Suprapubic skin (tissue), 4 donors: Measurements from ENCODE around the gene MAP7. TPM values are rescaled to one million over a fixed set of nuclear protein-coding genes. Genes with fewer than 3 reads are reported as not detected.

Experiments
- DNase-seq, 2 donors: peaks; one replicate each; pipeline ENCODE4 v3.0.0-alpha.2; 2019; ENCODE audit warnings: low spot score in 2 of 2
- H3K27ac ChIP-seq: fragments of 200-600 bp; sonication (generic); one replicate; pipeline ENCODE4 v1.5.1; 2019
- H3K27me3 ChIP-seq: fragments of 200-600 bp; sonication (generic); one replicate; pipeline ENCODE4 v1.5.1; 2019
- H3K36me3 ChIP-seq: fragments of 200-600 bp; sonication (generic); one replicate; pipeline ENCODE4 v1.5.1; 2019
- H3K4me1 ChIP-seq: fragments of 200-600 bp; sonication (generic); one replicate; pipeline ENCODE4 v1.5.1; 2019
- H3K4me3 ChIP-seq: fragments of 200-600 bp; sonication (generic); one replicate; pipeline ENCODE4 v1.5.1; 2019; ENCODE audit warnings: mild to moderate bottlenecking
- H3K9me3 ChIP-seq: fragments of 200-600 bp; sonication (generic); one replicate; pipeline ENCODE4 v1.5.1; 2019
- CTCF ChIP-seq, 2 donors: fragments of 200-600 bp in 1 of 2; fragments of 450-650 bp in 1 of 2; sonication (generic) in 1 of 2; IDR thresholded peaks; one replicate each; pipeline ENCODE4 v1.5.1; 2016 to 2019; ENCODE audit warnings: antibody characterized with exemption in 2 of 2, mild to moderate bottlenecking in 1 of 2, moderate library complexity in 1 of 2
- EP300 ChIP-seq: sonication (generic); formaldehyde crosslinking; IDR thresholded peaks from one replicate; pipeline ENCODE4 v1.6.1; 2017; ENCODE audit warnings: antibody characterized with exemption
- POLR2A ChIP-seq, 2 donors: fragments of 450-650 bp; IDR thresholded peaks; one replicate each; pipeline ENCODE4 v1.6.1; 2017; ENCODE audit warnings: antibody characterized with exemption in 2 of 2, mild to moderate bottlenecking in 2 of 2, moderate library complexity in 2 of 2
- POLR2AphosphoS5 ChIP-seq, 3 donors: sonication (generic); formaldehyde crosslinking; IDR thresholded peaks; one replicate each; pipeline ENCODE4 v1.6.1; 2017; ENCODE audit warnings: antibody characterized with exemption in 3 of 3
- WGBS: methylation state at CpG from one replicate; pipeline ENCODE4 v1.1.5; 2018; 5-methylcytosine and 5-hydroxymethylcytosine counted together
- total RNA-seq, 4 donors: library from RNA; depleted of rRNA; stranded (reverse); fragments of >200 nt; gene quantifications; one replicate each; pipeline ENCODE4 v1.1.0, GENCODE V29; 2016

MAP7 gene
- total RNA-seq, 4 donors from 2014 or later: 25.9 to 41.0 (median 28.8) TPM

DNA sequence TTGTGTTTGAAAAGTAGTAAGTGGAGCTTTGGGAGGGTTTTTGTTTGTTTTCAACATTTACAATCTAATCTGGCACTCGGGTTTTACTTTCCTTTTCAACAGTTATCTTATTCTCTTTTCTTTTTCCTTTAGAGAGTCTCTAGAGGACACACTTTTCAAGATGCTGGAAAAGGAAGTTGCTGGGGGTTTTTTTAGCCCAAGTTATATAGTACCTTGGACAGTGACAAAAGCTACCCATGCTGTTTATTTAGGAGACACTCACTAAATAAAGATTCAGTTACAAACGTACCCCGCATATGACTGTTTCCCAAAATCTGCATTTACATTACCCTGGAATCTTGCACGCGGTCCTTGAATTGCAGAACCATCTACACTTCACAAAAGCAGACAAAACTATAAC is 78.8 kb downstream of the MAP7 start:
- Histone ChIP-seq H3K27me3 (no peaks in the 10 kb centered on the region), H3K4me1 (peaks cover 4% of the 10 kb centered on the region), H3K27ac (no peak overlapping the region), H3K36me3 (no peaks in the 10 kb centered on the region), H3K4me3 (no peak overlapping the region), H3K9me3 (no peaks in the 10 kb centered on the region)
- no peak for DNase-seq
- 72% methylated on average over 5 of the region's 5 CpGs for WGBS
- TF ChIP-seq POLR2AphosphoS5 (IDR thresholded peaks at IDR 0.05) (no peak), CTCF (IDR thresholded peaks at IDR 0.05) (no peak), EP300 (no peak), POLR2A (IDR thresholded peaks at IDR 0.05) (no peak)

DNA sequence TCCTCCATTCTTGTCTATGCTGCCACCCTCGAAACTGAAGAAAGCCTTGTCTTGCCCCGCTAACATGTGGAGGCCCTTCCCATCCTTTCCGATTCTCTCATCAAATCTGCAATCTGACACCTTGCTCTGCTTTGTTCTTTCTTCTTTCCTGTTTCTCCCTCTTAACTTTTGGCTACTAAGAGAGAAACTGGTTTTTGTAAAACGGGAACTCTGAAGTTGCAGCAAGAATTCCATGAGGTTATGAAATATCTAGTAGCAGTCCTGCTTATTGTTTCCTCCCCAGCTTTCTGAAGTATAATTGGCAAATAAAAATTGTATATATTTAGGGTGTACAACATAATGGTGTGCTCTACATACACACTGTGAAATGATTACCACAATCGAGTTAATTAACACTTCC is 80.2 kb downstream of the MAP7 start:
- no peak overlapping the region for H3K27ac ChIP-seq
- no peaks in the 10 kb centered on the region for H3K36me3 ChIP-seq
- H3K4me1 ChIP-seq: peaks cover 4% of the 10 kb centered on the region
- 74% methylated on average over 5 of the region's 5 CpGs for WGBS
- H3K9me3 ChIP-seq: no peaks in the 10 kb centered on the region
- H3K27me3 ChIP-seq: no peaks in the 10 kb centered on the region
- no peak overlapping the region for H3K4me3 ChIP-seq
- TF ChIP-seq POLR2AphosphoS5 (IDR thresholded peaks at IDR 0.05): no peak
- TF ChIP-seq EP300: no peak
- no peak for TF ChIP-seq POLR2A (IDR thresholded peaks at IDR 0.05)
- TF ChIP-seq CTCF (IDR thresholded peaks at IDR 0.05): no peak
- DNase-seq: no peak

GRCh38 chr6:136469154-136469553 is 81.1 kb downstream of the MAP7 start:
- Histone ChIP-seq H3K27ac (no peak overlapping the region), H3K4me1 (peaks cover 4% of the 10 kb centered on the region), H3K9me3 (no peaks in the 10 kb centered on the region), H3K4me3 (no peak overlapping the region), H3K27me3 (no peaks in the 10 kb centered on the region), H3K36me3 (no peaks in the 10 kb centered on the region)
- 93% methylated on average over 2 of the region's 2 CpGs for WGBS
- DNase-seq: no peak
- TF ChIP-seq POLR2A (IDR thresholded peaks at IDR 0.05): no peak
- no peak for TF ChIP-seq POLR2AphosphoS5 (IDR thresholded peaks at IDR 0.05)
- no peak for TF ChIP-seq EP300
- no peak for TF ChIP-seq CTCF (IDR thresholded peaks at IDR 0.05)

GRCh38 chr6:136468711-136469110 is 81.5 kb downstream of the MAP7 start:
- TF ChIP-seq POLR2AphosphoS5 (IDR thresholded peaks at IDR 0.05) (no peak), EP300 (no peak), CTCF (IDR thresholded peaks at IDR 0.05) (no peak), POLR2A (IDR thresholded peaks at IDR 0.05) (no peak)
- Histone ChIP-seq H3K4me1 (peaks cover 4% of the 10 kb centered on the region), H3K4me3 (no peak overlapping the region)

GRCh38 chr6:136467186-136467585 is 83.0 kb downstream of the MAP7 start:
- TF ChIP-seq POLR2A (IDR thresholded peaks at IDR 0.05) (no peak), POLR2AphosphoS5 (IDR thresholded peaks at IDR 0.05) (no peak), CTCF (IDR thresholded peaks at IDR 0.05) (no peak), EP300 (no peak)
- Histone ChIP-seq H3K36me3 (no peaks in the 10 kb centered on the region), H3K4me3 (no peak overlapping the region), H3K27me3 (no peaks in the 10 kb centered on the region), H3K27ac (no peak overlapping the region), H3K4me1 (no peaks in the 10 kb centered on the region), H3K9me3 (no peaks in the 10 kb centered on the region)
- DNase-seq: no peak
- WGBS: 97% methylated on average over 1 of the region's 1 CpG

More at GRCh38 chr6:136468711-136469110, 81.5 kb downstream of the MAP7 start:
- Histone ChIP-seq H3K27ac (no peak overlapping the region), H3K9me3 (no peaks in the 10 kb centered on the region), H3K36me3 (no peaks in the 10 kb centered on the region), H3K27me3 (no peaks in the 10 kb centered on the region)
- 95% methylated on average over 3 of the region's 3 CpGs for WGBS
- DNase-seq: no peak
